ENCODE data around the gene FDPS.
A peak's percentile ranks its signal among the peaks of the same experiment; 100 is the strongest.

FDPS gene

DNA sequence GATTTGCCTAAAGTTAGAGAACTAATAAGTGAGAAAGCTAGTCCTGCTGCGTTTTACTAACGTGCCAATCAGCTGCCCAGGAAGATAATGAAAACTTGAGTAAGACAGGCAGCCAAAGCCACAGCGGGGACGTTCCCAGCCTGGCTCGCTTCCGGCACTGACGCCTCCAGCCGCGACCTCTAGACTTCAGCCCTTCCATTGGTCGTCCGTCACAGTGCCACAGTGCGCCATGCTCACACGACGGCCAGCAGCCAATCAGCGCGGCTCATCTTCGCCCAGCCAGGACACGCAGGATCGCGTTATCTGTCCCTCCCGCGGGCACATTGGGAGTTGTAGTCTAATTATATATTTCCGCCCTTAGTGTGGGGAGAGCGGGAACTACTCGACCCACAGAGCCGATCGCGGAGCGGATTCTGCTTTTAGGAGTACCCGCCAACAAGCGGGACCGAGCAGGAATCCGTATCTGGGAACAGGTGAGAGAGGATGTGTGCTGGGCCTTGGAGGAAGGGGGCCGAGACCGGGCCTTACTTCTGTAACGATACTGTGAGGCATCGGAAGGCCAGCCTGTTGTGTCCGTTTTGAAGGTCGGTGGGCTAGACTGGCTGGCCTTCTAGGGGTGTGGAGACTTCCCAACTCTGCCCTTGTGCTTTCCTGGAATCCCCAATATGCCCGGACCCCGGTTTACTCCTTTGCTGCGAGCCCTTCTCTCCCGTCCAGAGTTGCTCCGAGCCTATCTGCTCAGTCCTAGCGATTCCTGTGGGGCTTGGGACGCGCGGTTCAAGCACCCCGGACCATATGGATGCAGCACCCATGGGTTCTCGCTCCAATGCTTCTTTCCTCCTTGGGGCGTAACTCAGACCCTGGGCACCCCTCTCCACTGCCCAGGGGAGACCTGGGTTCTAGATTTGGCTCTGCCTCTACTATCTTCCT lies at the start of gene FDPS:
FDPS (plus strand) TSS at position 374 of the 930 bp plus-strand sequence. CDS start 924 bp downstream, outside the sequence.
- H2AFZ ChIP-seq (ENCODE audit: low read length, unreplicated experiment), result peak within 1 kb of the TSS; percentile 91
- peaks cover 7% of the 10 kb centered on the region; the same call in 1 of the 2 replicates for H3K36me3 ChIP-seq (ENCODE audit: insufficient read depth, low read length)
- peak within 1 kb of the TSS; percentile 80 for H3K4me3 ChIP-seq (ENCODE audit: low read depth, low read length)
- H3K79me2 ChIP-seq (ENCODE audit: control insufficient read depth, insufficient read depth, low read length, unreplicated experiment), result peaks cover 38% of the 10 kb centered on the region
- H3K27me3 ChIP-seq (ENCODE audit: insufficient read depth, low read length), result no peaks in the 10 kb centered on the region
- peak within 1 kb of the TSS; percentile 97 for H3K27ac ChIP-seq (ENCODE audit: low read depth, low read length)
- peaks cover 24% of the 10 kb centered on the region for H3K4me1 ChIP-seq (ENCODE audit: control insufficient read depth, insufficient read depth, low read length, unreplicated experiment)

- Histone ChIP-seq H3K4me3 (ENCODE audit: low read depth, low read length) (no peak overlapping the region; the same call in 1 of the 2 replicates), H3K79me2 (ENCODE audit: control insufficient read depth, insufficient read depth, low read length, unreplicated experiment) (peaks cover 17% of the 10 kb centered on the region), H3K27ac (ENCODE audit: low read depth, low read length) (no peak overlapping the region), H2AFZ (ENCODE audit: low read length, unreplicated experiment) (no peak overlapping the region), H3K4me1 (ENCODE audit: control insufficient read depth, insufficient read depth, low read length, unreplicated experiment) (peaks cover 17% of the 10 kb centered on the region), H3K27me3 (ENCODE audit: insufficient read depth, low read length) (no peaks in the 10 kb centered on the region), H3K36me3 (ENCODE audit: insufficient read depth, low read length) (peaks cover 12% of the 10 kb centered on the region)
These were observed 48.4 kb upstream of the FDPS start for GRCh38 chr1:155260276-155260675.

- no peaks in the 10 kb centered on the region for H3K27me3 ChIP-seq (ENCODE audit: insufficient read depth, low read length)
- H3K27ac ChIP-seq (ENCODE audit: low read depth, low read length), result peak overlapping the region; percentile 59
- peak overlapping the region; percentile 88 for H2AFZ ChIP-seq (ENCODE audit: low read length, unreplicated experiment)
- peaks cover 22% of the 10 kb centered on the region for H3K36me3 ChIP-seq (ENCODE audit: insufficient read depth, low read length)
- peak overlapping the region; percentile 98 for H3K4me3 ChIP-seq (ENCODE audit: low read depth, low read length)
- H3K79me2 ChIP-seq (ENCODE audit: control insufficient read depth, insufficient read depth, low read length, unreplicated experiment), result peaks cover 17% of the 10 kb centered on the region
- peaks cover 8% of the 10 kb centered on the region for H3K4me1 ChIP-seq (ENCODE audit: control insufficient read depth, insufficient read depth, low read length, unreplicated experiment)
These were observed 47.2 kb upstream of the FDPS start for GRCh38 chr1:155261493-155261851.

DNA sequence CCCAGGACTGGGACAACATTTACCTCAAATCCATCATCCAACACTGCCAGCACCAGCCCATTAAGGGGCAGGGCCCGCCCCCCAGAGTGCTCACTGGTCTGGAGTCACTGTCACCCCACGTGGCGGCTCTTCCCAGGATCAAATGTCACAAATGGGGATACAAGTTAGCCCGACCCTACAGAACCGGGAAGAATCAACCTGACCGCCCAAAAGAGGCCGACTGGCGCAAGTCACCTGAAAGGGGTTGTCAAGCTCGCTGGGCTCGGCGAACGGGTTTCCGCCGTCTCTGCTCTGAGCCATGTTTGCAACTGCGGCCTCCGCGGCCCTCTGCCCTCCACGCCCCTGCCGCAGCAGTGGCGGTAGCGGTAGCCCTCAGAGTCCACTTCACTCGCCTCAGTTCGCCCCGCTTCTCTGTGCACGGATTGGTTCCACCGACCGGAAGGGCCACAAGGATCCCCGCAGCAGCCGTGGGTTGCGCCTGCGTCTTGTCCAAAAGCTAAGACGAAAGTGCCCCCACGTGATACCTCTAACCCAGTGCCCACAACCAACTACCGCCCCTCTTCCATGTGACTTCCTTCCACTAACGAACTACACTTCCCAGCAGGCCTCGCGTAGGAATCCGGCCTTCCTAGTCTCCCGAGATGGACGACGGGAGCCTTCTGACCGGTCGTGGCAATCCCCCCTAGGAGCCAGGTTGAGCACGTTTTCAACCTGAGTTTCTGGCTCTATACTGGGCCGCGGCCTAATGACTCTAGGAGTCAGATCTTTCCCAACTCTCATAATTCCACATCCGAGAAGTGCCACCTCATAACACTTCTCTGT lies 46.6 kb upstream of the FDPS start, which contains the start of gene SCAMP3:
SCAMP3 (minus strand) TSS at position 509 of the 822 bp plus-strand sequence; CDS start at position 300, 209 bp downstream.
- peak within 1 kb of the TSS; percentile 98 for H3K4me3 ChIP-seq (ENCODE audit: low read depth, low read length)
- H3K4me1 ChIP-seq (ENCODE audit: control insufficient read depth, insufficient read depth, low read length, unreplicated experiment), result peaks cover 6% of the 10 kb centered on the region
- H2AFZ ChIP-seq (ENCODE audit: low read length, unreplicated experiment), result peak within 1 kb of the TSS; percentile 88
- H3K27me3 ChIP-seq (ENCODE audit: insufficient read depth, low read length), result no peaks in the 10 kb centered on the region
- peaks cover 20% of the 10 kb centered on the region for H3K36me3 ChIP-seq (ENCODE audit: insufficient read depth, low read length)
- peaks cover 17% of the 10 kb centered on the region for H3K79me2 ChIP-seq (ENCODE audit: control insufficient read depth, insufficient read depth, low read length, unreplicated experiment)
- H3K27ac ChIP-seq (ENCODE audit: low read depth, low read length), result peak within 1 kb of the TSS; percentile 59

- H3K4me3 ChIP-seq (ENCODE audit: low read depth, low read length), result no peak overlapping the region
- no peak overlapping the region for H2AFZ ChIP-seq (ENCODE audit: low read length, unreplicated experiment)
- no peak overlapping the region for H3K27ac ChIP-seq (ENCODE audit: low read depth, low read length)
- peaks cover 6% of the 10 kb centered on the region for H3K4me1 ChIP-seq (ENCODE audit: control insufficient read depth, insufficient read depth, low read length, unreplicated experiment)
- peaks cover 17% of the 10 kb centered on the region for H3K79me2 ChIP-seq (ENCODE audit: control insufficient read depth, insufficient read depth, low read length, unreplicated experiment)
- no peaks in the 10 kb centered on the region for H3K27me3 ChIP-seq (ENCODE audit: insufficient read depth, low read length)
- peaks cover 29% of the 10 kb centered on the region for H3K36me3 ChIP-seq (ENCODE audit: insufficient read depth, low read length)
These were observed 45.6 kb upstream of the FDPS start for GRCh38 chr1:155263067-155263466.

GRCh38 chr1:155266553-155266952 lies 42.1 kb upstream of the FDPS start:
- H3K4me3 ChIP-seq (ENCODE audit: low read depth, low read length), result no peak overlapping the region
- no peak overlapping the region for H2AFZ ChIP-seq (ENCODE audit: low read length, unreplicated experiment)
- H3K4me1 ChIP-seq (ENCODE audit: control insufficient read depth, insufficient read depth, low read length, unreplicated experiment), result no peaks in the 10 kb centered on the region
- no peaks in the 10 kb centered on the region for H3K27me3 ChIP-seq (ENCODE audit: insufficient read depth, low read length)
- H3K27ac ChIP-seq (ENCODE audit: low read depth, low read length), result no peak overlapping the region
- peaks cover 22% of the 10 kb centered on the region for H3K79me2 ChIP-seq (ENCODE audit: control insufficient read depth, insufficient read depth, low read length, unreplicated experiment)
- peaks cover 45% of the 10 kb centered on the region for H3K36me3 ChIP-seq (ENCODE audit: insufficient read depth, low read length)

DNA sequence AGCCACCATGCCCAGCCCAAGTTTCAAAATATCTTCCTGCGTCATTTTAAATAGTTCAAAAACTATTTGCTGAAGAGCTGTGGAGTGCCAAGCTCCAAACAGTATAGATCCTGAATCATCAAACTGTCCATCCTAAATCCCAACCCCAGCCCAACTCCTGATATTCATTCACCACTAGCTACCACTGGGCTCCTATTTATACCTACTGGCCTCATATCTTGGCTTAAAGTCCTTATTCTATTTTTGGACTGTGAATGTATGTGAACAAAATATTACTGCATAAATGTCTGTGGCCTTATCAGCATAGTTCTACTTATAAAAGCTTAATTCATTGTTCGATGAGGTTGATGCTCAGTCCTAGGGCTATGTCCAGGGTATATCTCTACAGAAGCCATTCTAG lies 41.3 kb upstream of the FDPS start:
- H2AFZ ChIP-seq (ENCODE audit: low read length, unreplicated experiment), result no peak overlapping the region
- no peaks in the 10 kb centered on the region for H3K27me3 ChIP-seq (ENCODE audit: insufficient read depth, low read length)
- H3K27ac ChIP-seq (ENCODE audit: low read depth, low read length), result no peak overlapping the region
- H3K79me2 ChIP-seq (ENCODE audit: control insufficient read depth, insufficient read depth, low read length, unreplicated experiment), result peaks cover 29% of the 10 kb centered on the region
- H3K36me3 ChIP-seq (ENCODE audit: insufficient read depth, low read length), result peaks cover 45% of the 10 kb centered on the region
- no peaks in the 10 kb centered on the region for H3K4me1 ChIP-seq (ENCODE audit: control insufficient read depth, insufficient read depth, low read length, unreplicated experiment)
- no peak overlapping the region for H3K4me3 ChIP-seq (ENCODE audit: low read depth, low read length)

DNA sequence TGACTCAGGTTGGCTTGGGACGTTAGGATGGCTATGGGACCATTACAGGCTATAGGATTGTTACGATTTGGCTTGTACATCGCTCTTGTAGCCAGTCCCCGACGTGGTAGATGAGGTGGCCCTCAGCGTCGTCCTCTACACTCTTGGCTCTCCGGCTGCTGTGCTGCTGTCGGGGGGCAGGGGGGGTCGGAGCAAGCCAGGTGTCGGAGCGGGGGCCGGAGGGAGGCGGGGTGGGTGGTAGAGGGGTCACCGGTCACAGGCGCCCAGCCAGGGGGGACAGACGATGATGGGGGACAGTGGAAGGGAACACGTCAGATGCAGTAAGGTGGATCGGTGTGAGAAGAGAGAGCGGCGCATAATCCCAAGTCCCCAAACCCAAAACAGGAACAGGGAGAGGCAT lies 40.0 kb upstream of the FDPS start:
- Histone ChIP-seq H3K36me3 (ENCODE audit: insufficient read depth, low read length) (peaks cover 45% of the 10 kb centered on the region), H3K27me3 (ENCODE audit: insufficient read depth, low read length) (no peaks in the 10 kb centered on the region), H2AFZ (ENCODE audit: low read length, unreplicated experiment) (no peak overlapping the region), H3K4me3 (ENCODE audit: low read depth, low read length) (no peak overlapping the region), H3K4me1 (ENCODE audit: control insufficient read depth, insufficient read depth, low read length, unreplicated experiment) (no peaks in the 10 kb centered on the region), H3K79me2 (ENCODE audit: control insufficient read depth, insufficient read depth, low read length, unreplicated experiment) (peaks cover 34% of the 10 kb centered on the region), H3K27ac (ENCODE audit: low read depth, low read length) (no peak overlapping the region)

- Histone ChIP-seq H3K79me2 (ENCODE audit: control insufficient read depth, insufficient read depth, low read length, unreplicated experiment) (peaks cover 34% of the 10 kb centered on the region), H3K4me3 (ENCODE audit: low read depth, low read length) (no peak overlapping the region), H2AFZ (ENCODE audit: low read length, unreplicated experiment) (no peak overlapping the region), H3K36me3 (ENCODE audit: insufficient read depth, low read length) (peaks cover 39% of the 10 kb centered on the region), H3K4me1 (ENCODE audit: control insufficient read depth, insufficient read depth, low read length, unreplicated experiment) (peaks cover 3% of the 10 kb centered on the region), H3K27me3 (ENCODE audit: insufficient read depth, low read length) (no peaks in the 10 kb centered on the region), H3K27ac (ENCODE audit: low read depth, low read length) (no peak overlapping the region)
These were observed 39.3 kb upstream of the FDPS start for GRCh38 chr1:155269381-155269780.

DNA sequence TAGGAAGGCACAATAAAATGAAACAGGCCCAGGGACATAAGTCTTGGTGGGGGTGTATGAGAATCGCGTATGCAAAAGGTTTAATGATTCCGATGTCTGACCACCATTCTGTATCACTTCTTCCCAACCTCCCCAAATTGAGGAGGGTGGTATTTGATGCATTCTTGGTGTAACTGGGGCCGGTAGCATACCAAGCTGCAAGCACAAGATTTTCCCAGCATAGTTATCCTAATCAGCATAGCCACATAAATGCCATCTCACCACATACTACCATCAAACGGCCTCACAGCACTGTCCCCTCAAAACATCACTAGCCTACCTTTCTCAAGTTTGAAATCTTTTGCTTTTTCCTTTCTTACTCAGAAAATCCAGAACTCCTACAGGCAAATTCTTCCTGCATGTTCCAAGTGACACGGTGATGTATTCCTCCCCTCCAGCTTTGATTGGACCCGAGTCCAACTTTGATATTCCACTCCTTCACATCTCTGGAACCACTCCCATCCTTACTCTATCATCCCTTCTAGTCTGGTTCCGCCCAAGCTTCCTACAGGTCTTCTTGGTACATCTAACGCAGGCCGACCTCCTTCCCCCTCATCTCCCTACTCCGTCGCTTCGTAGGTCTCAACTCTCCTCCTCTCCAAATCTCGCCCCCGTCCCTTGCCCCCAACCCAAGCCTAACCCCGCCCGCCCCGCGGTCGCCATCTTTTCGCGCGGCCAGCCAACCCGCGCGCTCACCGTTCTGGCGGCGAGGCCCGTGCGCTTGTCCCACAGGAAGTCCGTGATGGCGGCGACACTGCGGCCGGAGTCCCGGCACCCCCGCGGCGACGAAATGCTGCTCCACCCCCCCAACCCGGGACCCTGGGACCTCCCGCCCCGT lies 36.0 kb upstream of the FDPS start:
- H2AFZ ChIP-seq (ENCODE audit: low read length, unreplicated experiment), result peak overlapping the region; percentile 64
- peaks cover 8% of the 10 kb centered on the region for H3K4me1 ChIP-seq (ENCODE audit: control insufficient read depth, insufficient read depth, low read length, unreplicated experiment)
- H3K4me3 ChIP-seq (ENCODE audit: low read depth, low read length), result peak overlapping the region; percentile 88
- H3K27me3 ChIP-seq (ENCODE audit: insufficient read depth, low read length), result no peaks in the 10 kb centered on the region
- peak overlapping the region; percentile 79 for H3K27ac ChIP-seq (ENCODE audit: low read depth, low read length)
- peaks cover 34% of the 10 kb centered on the region for H3K79me2 ChIP-seq (ENCODE audit: control insufficient read depth, insufficient read depth, low read length, unreplicated experiment)
- peaks cover 20% of the 10 kb centered on the region for H3K36me3 ChIP-seq (ENCODE audit: insufficient read depth, low read length)

Measured in ACC112 (cell line).